Astrocyte (in vitro differentiated cells and primary cell): ENCODE measurements around the gene CCDC93. TPM values are rescaled to one million over a fixed set of nuclear protein-coding genes. Genes with fewer than 3 reads are reported as not detected.

Source experiments
- DNase-seq: peaks from one replicate; pipeline ENCODE4 v3.0.0-alpha.2; 2010; ENCODE audit warnings: low read depth
- FAIRE-seq: peaks from 2 replicates; lab custom pipeline; 2011; peaks lifted over from hg19 to GRCh38; lab: Jason Lieb, UNC
- H2AFZ ChIP-seq: 2 replicates; pipeline ENCODE4 v1.6.0; 2012; ENCODE audit warnings: low read depth, low read length, inconsistent platforms
- H3K27ac ChIP-seq: 2 replicates; pipeline ENCODE4 v1.5.1; 2011; ENCODE audit warnings: low read depth, low read length, inconsistent platforms
- H3K27me3 ChIP-seq: 2 replicates; pipeline ENCODE4 v1.6.0; 2011; ENCODE audit warnings: low read length, inconsistent platforms; ENCODE audit not compliant: insufficient read depth
- H3K36me3 ChIP-seq: 2 replicates; pipeline ENCODE4 v1.5.1; 2011; ENCODE audit warnings: low read length, inconsistent platforms; ENCODE audit not compliant: insufficient read depth
- H3K4me1 ChIP-seq: 2 replicates; pipeline ENCODE4 v1.5.1; 2011; ENCODE audit warnings: low read length, inconsistent platforms; ENCODE audit not compliant: insufficient read depth
- H3K4me2 ChIP-seq: 2 replicates; pipeline ENCODE4 v1.6.0; 2012; ENCODE audit warnings: low read length, inconsistent platforms
- H3K4me3 ChIP-seq: 2 replicates; pipeline ENCODE4 v1.5.1; 2011; ENCODE audit warnings: low read depth, mild to moderate bottlenecking, low read length, inconsistent platforms; ENCODE audit not compliant: insufficient read depth
- H3K79me2 ChIP-seq: 2 replicates; pipeline ENCODE4 v1.6.0; 2012; ENCODE audit warnings: mild to moderate bottlenecking, low read length, inconsistent platforms; ENCODE audit not compliant: insufficient read depth
- H3K9ac ChIP-seq: 2 replicates; pipeline ENCODE4 v1.6.0; 2012; ENCODE audit warnings: mild to moderate bottlenecking, low read length, inconsistent platforms
- H3K9me3 ChIP-seq: 2 replicates; pipeline ENCODE4 v1.5.1; 2012; ENCODE audit warnings: low read depth, mild to moderate bottlenecking, low read length, inconsistent platforms; ENCODE audit not compliant: insufficient read depth
- H4K20me1 ChIP-seq: 2 replicates; pipeline ENCODE4 v1.6.0; 2012; ENCODE audit warnings: low read length, inconsistent platforms; ENCODE audit not compliant: insufficient read depth
- H3K27ac Mint-ChIP-seq: one replicate; pipeline ENCODE4 v1.8.0; 2021; ENCODE audit warnings: mild to moderate bottlenecking, mixed read lengths; ENCODE audit not compliant: unreplicated experiment
- H3K27me3 Mint-ChIP-seq: one replicate; pipeline ENCODE4 v1.8.0; 2021; ENCODE audit warnings: low read depth, mixed read lengths; ENCODE audit not compliant: unreplicated experiment
- H3K36me3 Mint-ChIP-seq: one replicate; pipeline ENCODE4 v1.8.0; 2021; ENCODE audit warnings: low read depth, mixed read lengths; ENCODE audit not compliant: unreplicated experiment
- H3K4me1 Mint-ChIP-seq: one replicate; pipeline ENCODE4 v1.8.0; 2021; ENCODE audit warnings: low read depth, mixed read lengths; ENCODE audit not compliant: unreplicated experiment
- H3K4me3 Mint-ChIP-seq: one replicate; pipeline ENCODE4 v1.8.0; 2021; ENCODE audit warnings: mild to moderate bottlenecking, moderate library complexity, mixed read lengths; ENCODE audit not compliant: unreplicated experiment
- H3K9me3 Mint-ChIP-seq: one replicate; pipeline ENCODE4 v1.8.0; 2021; ENCODE audit warnings: mild to moderate bottlenecking, mixed read lengths; ENCODE audit not compliant: unreplicated experiment
- CTCF ChIP-seq: IDR thresholded peaks from 2 replicates; pipeline ENCODE4 v1.5.1; 2011; ENCODE audit warnings: low read depth, mild to moderate bottlenecking, inconsistent platforms, low read length, moderate library complexity; ENCODE audit not compliant: insufficient read depth
- EZH2 ChIP-seq: IDR thresholded peaks from 2 replicates; pipeline ENCODE4 v1.6.1; 2012; ENCODE audit warnings: mild to moderate bottlenecking, low read length, inconsistent platforms; ENCODE audit not compliant: insufficient read depth
- total RNA-seq: library from RNA; stranded (reverse); gene quantifications from 2 replicates; pipeline ENCODE4 v1.2.1, GENCODE V29; 2021

Gene CCDC93
- total RNA-seq, 1 donor from 2014 or later: 29.1 TPM

GRCh38 chr2:117967977-117968718, 45.7 kb downstream of the CCDC93 start:
- Histone ChIP-seq H3K9ac (no peak overlapping the region), H3K9me3 (no peaks in the 10 kb centered on the region), H3K4me3 (no peak overlapping the region), H3K4me2 (no peak overlapping the region), H3K4me1 (peaks cover 10% of the 10 kb centered on the region), H3K27me3 (no peaks in the 10 kb centered on the region), H3K27ac (no peak overlapping the region), H3K79me2 (no peaks in the 10 kb centered on the region), H4K20me1 (no peaks in the 10 kb centered on the region), H3K36me3 (peaks cover 16% of the 10 kb centered on the region), H2AFZ (no peak overlapping the region)
- Mint-ChIP-seq H3K36me3 (peaks cover 16% of the 10 kb centered on the region), H3K4me1 (peaks cover 12% of the 10 kb centered on the region), H3K27ac (no peak overlapping the region), H3K4me3 (no peak overlapping the region), H3K27me3 (no peaks in the 10 kb centered on the region), H3K9me3 (no peaks in the 10 kb centered on the region)
- TF ChIP-seq EZH2: no peak
- no peak for TF ChIP-seq CTCF
- DNase-seq: peak; percentile 33
- no peak for FAIRE-seq

- Histone ChIP-seq H3K9me3 (no peaks in the 10 kb centered on the region), H3K27me3 (no peaks in the 10 kb centered on the region), H2AFZ (no peak overlapping the region), H3K4me3 (no peak overlapping the region), H3K79me2 (no peaks in the 10 kb centered on the region), H3K4me2 (no peak overlapping the region), H3K27ac (no peak overlapping the region), H3K36me3 (peaks cover 5% of the 10 kb centered on the region), H3K4me1 (peaks cover 10% of the 10 kb centered on the region), H4K20me1 (no peaks in the 10 kb centered on the region), H3K9ac (no peak overlapping the region)
- DNase-seq (peak; percentile 56), FAIRE-seq (no peak)
- TF ChIP-seq EZH2 (no peak), CTCF (no peak)
- Mint-ChIP-seq H3K4me3 (no peak overlapping the region), H3K9me3 (no peaks in the 10 kb centered on the region), H3K36me3 (peaks cover 11% of the 10 kb centered on the region), H3K27ac (no peak overlapping the region), H3K4me1 (peaks cover 13% of the 10 kb centered on the region), H3K27me3 (no peaks in the 10 kb centered on the region)
Observed at GRCh38 chr2:117963446-117963845, 50.4 kb downstream of the CCDC93 start.

- peaks cover 5% of the 10 kb centered on the region for H3K36me3 ChIP-seq
- no peaks in the 10 kb centered on the region for H3K27me3 Mint-ChIP-seq
- no peaks in the 10 kb centered on the region for H4K20me1 ChIP-seq
- H3K27me3 ChIP-seq: no peaks in the 10 kb centered on the region
- H3K9me3 Mint-ChIP-seq: peaks cover 2% of the 10 kb centered on the region
- FAIRE-seq: no peak
- no peak overlapping the region for H2AFZ ChIP-seq
- H3K4me2 ChIP-seq: no peak overlapping the region
- peaks cover 21% of the 10 kb centered on the region for H3K4me1 ChIP-seq
- H3K36me3 Mint-ChIP-seq: peaks cover 18% of the 10 kb centered on the region
- TF ChIP-seq CTCF (no peak), EZH2 (no peak)
- DNase-seq: no peak
- H3K27ac Mint-ChIP-seq: no peak overlapping the region
- H3K4me1 Mint-ChIP-seq: peaks cover 24% of the 10 kb centered on the region
- H3K27ac ChIP-seq: peak overlapping the region; percentile 53
- no peaks in the 10 kb centered on the region for H3K79me2 ChIP-seq
- H3K9ac ChIP-seq: no peak overlapping the region
- H3K4me3 Mint-ChIP-seq: no peak overlapping the region
- H3K4me3 ChIP-seq: no peak overlapping the region
- no peaks in the 10 kb centered on the region for H3K9me3 ChIP-seq
Observed at GRCh38 chr2:117961201-117961600, 52.7 kb downstream of the CCDC93 start.
